ENCODE data around the gene BOLA1.

DNA sequence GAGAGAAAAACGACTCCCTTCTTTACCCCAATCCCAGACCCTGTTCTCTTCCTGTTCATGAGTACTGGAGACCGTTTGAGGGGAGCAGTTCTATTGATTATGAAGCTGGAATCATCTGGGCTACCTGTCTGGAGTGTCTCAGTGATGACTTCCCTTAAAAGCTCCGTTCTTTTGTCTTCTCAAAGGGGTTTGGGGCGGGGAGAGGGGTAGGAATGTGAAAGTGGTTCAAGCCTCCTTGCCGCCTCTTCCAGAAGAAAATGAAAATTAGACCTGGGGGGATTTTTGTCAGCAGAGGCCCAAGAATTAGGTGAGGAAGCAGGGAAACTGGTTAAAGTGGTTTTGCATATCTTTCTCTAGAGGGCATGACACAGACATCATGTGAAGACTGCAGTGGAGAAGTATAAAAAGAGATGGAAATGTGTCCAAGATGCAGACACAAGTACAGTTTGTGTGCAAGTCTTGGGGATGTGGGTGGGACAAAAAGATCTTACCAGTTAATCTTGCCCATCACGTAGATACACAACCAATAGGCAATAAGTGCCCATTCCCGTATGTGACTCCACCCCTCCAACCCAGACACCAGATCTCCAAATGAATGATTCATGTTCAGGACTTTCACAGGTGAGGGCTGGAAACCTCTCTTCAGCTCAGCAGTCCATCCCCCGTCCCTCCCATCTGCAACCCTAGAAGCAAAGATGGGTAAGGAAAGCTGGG, 37.8 kb downstream of the BOLA1 start:
- TF ChIP-seq EP300 (IDR thresholded peaks at IDR 0.05; ENCODE audit: borderline replicate concordance), result no peak
- TF ChIP-seq RAD21 (IDR thresholded peaks at IDR 0.05; ENCODE audit: low read depth), result no peak
- TF ChIP-seq FOXM1 (IDR thresholded peaks at IDR 0.05; ENCODE audit: borderline replicate concordance, low read depth), result no peak
- TF ChIP-seq, protein P1, sequence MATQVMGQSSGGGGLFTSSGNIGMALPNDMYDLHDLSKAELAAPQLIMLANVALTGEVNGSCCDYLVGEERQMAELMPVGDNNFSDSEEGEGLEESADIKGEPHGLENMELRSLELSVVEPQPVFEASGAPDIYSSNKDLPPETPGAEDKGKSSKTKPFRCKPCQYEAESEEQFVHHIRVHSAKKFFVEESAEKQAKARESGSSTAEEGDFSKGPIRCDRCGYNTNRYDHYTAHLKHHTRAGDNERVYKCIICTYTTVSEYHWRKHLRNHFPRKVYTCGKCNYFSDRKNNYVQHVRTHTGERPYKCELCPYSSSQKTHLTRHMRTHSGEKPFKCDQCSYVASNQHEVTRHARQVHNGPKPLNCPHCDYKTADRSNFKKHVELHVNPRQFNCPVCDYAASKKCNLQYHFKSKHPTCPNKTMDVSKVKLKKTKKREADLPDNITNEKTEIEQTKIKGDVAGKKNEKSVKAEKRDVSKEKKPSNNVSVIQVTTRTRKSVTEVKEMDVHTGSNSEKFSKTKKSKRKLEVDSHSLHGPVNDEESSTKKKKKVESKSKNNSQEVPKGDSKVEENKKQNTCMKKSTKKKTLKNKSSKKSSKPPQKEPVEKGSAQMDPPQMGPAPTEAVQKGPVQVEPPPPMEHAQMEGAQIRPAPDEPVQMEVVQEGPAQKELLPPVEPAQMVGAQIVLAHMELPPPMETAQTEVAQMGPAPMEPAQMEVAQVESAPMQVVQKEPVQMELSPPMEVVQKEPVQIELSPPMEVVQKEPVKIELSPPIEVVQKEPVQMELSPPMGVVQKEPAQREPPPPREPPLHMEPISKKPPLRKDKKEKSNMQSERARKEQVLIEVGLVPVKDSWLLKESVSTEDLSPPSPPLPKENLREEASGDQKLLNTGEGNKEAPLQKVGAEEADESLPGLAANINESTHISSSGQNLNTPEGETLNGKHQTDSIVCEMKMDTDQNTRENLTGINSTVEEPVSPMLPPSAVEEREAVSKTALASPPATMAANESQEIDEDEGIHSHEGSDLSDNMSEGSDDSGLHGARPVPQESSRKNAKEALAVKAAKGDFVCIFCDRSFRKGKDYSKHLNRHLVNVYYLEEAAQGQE (IDR thresholded peaks at IDR 0.05; ENCODE audit: low read depth), result no peak
- TF ChIP-seq CREB1 (IDR thresholded peaks at IDR 0.05; ENCODE audit: low read depth), result no peak
- no peak for TF ChIP-seq TEAD4 (IDR thresholded peaks at IDR 0.05)
- TF ChIP-seq, protein P2, sequence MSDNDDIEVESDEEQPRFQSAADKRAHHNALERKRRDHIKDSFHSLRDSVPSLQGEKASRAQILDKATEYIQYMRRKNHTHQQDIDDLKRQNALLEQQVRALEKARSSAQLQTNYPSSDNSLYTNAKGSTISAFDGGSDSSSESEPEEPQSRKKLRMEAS (IDR thresholded peaks at IDR 0.05), result no peak
- no peak for TF ChIP-seq EGR1 (IDR thresholded peaks at IDR 0.05)
- no peak for TF ChIP-seq CEBPB (IDR thresholded peaks at IDR 0.05)
- no peak for TF ChIP-seq YY1 (IDR thresholded peaks at IDR 0.05; ENCODE audit: low read depth)
- TF ChIP-seq NFIC (IDR thresholded peaks at IDR 0.05), result no peak
- TF ChIP-seq TCF12 (IDR thresholded peaks at IDR 0.05; ENCODE audit: low read depth), result no peak
- TF ChIP-seq TAF1 (IDR thresholded peaks at IDR 0.05; ENCODE audit: low read depth), result no peak
- TF ChIP-seq ZBTB7A (IDR thresholded peaks at IDR 0.05; ENCODE audit: low read depth), result no peak
